OCI-LY1 (cell line): ENCODE results near the gene TIMM23.
"Not testable (repeated sequence)": the region's sequence is repeated elsewhere in the genome, so short reads cannot be mapped to it uniquely, and the experiment has no call there.

Experiments
- EZH2 ChIP-seq: fragments of 200-600 bp; sonication (generic), shearing (Covaris generic); IDR thresholded peaks from 2 replicates; pipeline ENCODE4 v1.8.0; 2017; ENCODE audit warnings: borderline replicate concordance, mixed run types, mild to moderate bottlenecking, antibody characterized with exemption, low read length, moderate library complexity, mixed read lengths
- TF ChIP-seq, protein P1 (sequence below): fragments of 200-600 bp; sonication (generic), shearing (Covaris generic); IDR thresholded peaks from 2 replicates; pipeline ENCODE4 v1.5.1; 2017; ENCODE audit warnings: mild to moderate bottlenecking, antibody characterized with exemption, low read length, moderate library complexity, mixed read lengths

- TF ChIP-seq EZH2, result not testable (repeated sequence)
- TF ChIP-seq, protein P1, sequence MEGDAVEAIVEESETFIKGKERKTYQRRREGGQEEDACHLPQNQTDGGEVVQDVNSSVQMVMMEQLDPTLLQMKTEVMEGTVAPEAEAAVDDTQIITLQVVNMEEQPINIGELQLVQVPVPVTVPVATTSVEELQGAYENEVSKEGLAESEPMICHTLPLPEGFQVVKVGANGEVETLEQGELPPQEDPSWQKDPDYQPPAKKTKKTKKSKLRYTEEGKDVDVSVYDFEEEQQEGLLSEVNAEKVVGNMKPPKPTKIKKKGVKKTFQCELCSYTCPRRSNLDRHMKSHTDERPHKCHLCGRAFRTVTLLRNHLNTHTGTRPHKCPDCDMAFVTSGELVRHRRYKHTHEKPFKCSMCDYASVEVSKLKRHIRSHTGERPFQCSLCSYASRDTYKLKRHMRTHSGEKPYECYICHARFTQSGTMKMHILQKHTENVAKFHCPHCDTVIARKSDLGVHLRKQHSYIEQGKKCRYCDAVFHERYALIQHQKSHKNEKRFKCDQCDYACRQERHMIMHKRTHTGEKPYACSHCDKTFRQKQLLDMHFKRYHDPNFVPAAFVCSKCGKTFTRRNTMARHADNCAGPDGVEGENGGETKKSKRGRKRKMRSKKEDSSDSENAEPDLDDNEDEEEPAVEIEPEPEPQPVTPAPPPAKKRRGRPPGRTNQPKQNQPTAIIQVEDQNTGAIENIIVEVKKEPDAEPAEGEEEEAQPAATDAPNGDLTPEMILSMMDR, result not testable (repeated sequence)
Measured at GRCh38 chr10:45956634-45957033, 15.7 kb upstream of the TIMM23 start.
